Memory B cell (primary cell): Measurements from ENCODE around the gene NR3C1.

ENCODE experiments used
- ATAC-seq: fragments of 150-1000 bp; cut with Tn5 transposase; 2 replicates; pipeline ENCODE4 v1.10.0; 2021; ENCODE audit warnings: low read depth, mild to moderate bottlenecking, moderate library complexity
- DNase-seq, 2 donors: peaks; one replicate each; pipeline ENCODE4 v3.0.0; 2022; ENCODE audit warnings: low spot score in 2 of 2
- H3K27ac Mint-ChIP-seq: one replicate; pipeline ENCODE4 v1.8.0; 2022; ENCODE audit warnings: mild to moderate bottlenecking, moderate library complexity, mixed read lengths
- H3K27me3 Mint-ChIP-seq: one replicate; pipeline ENCODE4 v1.8.0; 2022; ENCODE audit warnings: mixed read lengths
- H3K36me3 Mint-ChIP-seq: one replicate; pipeline ENCODE4 v1.8.0; 2022; ENCODE audit warnings: mild to moderate bottlenecking, mixed read lengths
- H3K4me1 Mint-ChIP-seq: one replicate; pipeline ENCODE4 v1.8.0; 2022; ENCODE audit warnings: mixed read lengths
- H3K4me3 Mint-ChIP-seq: one replicate; pipeline ENCODE4 v1.8.0; 2022; ENCODE audit warnings: mild to moderate bottlenecking, moderate library complexity, mixed read lengths
- H3K9me3 Mint-ChIP-seq: one replicate; pipeline ENCODE4 v1.8.0; 2022; ENCODE audit warnings: mixed read lengths

Gene NR3C1

DNA sequence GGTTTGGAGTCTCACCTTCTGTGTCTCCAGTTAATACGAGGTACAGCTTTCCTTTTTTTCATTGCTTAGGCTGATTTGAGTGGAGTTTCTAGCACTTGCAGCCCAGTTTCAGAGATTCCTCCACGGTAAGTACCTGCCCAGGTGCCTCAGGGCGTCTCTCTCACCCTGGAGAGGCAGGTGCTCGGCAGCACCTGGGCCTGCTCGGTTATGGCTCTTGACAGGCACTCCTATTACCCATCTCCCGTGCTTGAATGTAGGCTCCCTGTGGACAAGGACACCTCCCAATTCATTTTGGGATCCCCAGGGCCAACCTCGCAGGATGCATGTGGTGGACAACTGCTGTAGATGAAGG is 144.3 kb downstream of the NR3C1 start:
- H3K4me1 Mint-ChIP-seq, result no peaks in the 10 kb centered on the region

DNA sequence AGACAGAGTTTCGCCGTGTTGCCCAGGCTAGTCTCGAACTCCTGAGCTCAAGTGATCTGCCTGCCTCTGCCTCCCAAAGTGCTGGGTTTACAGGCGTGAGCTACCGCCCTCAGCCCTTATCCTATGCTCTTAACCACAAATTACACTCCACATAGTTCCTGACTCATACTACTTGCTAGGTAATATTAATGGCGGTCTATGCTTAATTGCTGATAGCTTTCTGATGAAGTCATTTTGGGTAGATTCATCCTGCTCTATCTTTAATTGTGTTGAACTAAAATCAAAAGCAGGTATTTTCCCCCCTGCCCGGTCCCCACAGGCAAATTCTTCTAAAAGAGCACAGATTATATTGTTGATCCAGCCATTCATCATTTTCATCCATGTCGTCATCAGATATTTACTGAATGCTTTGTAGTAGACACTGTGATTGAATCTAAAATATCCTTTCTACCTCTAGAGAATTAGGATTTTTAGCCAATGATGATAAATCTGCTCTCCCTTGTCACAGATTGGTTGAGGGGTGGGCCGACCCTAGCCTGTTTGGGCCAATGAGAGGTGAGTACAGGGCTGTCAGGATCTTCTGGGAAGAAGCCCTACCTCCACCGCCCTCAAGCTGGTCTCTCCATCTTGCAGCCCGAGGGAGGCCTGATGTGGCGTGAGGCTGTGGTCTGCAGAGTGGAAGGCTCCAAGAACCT is 144.8 kb downstream of the NR3C1 start:
- H3K9me3 Mint-ChIP-seq, result no peaks in the 10 kb centered on the region
- H3K27ac Mint-ChIP-seq, result no peak overlapping the region
- no peaks in the 10 kb centered on the region for H3K27me3 Mint-ChIP-seq
- DNase-seq, result no peak
- H3K4me3 Mint-ChIP-seq, result no peak overlapping the region
- H3K36me3 Mint-ChIP-seq, result no peaks in the 10 kb centered on the region
- no peaks in the 10 kb centered on the region for H3K4me1 Mint-ChIP-seq
- ATAC-seq, result no peak

More for the DNA sequence above, 144.3 kb downstream of the NR3C1 start:
- ATAC-seq (no peak), DNase-seq (no peak)
- Mint-ChIP-seq H3K4me3 (no peak overlapping the region), H3K36me3 (no peaks in the 10 kb centered on the region), H3K9me3 (no peaks in the 10 kb centered on the region), H3K27me3 (no peaks in the 10 kb centered on the region), H3K27ac (no peak overlapping the region)

DNA sequence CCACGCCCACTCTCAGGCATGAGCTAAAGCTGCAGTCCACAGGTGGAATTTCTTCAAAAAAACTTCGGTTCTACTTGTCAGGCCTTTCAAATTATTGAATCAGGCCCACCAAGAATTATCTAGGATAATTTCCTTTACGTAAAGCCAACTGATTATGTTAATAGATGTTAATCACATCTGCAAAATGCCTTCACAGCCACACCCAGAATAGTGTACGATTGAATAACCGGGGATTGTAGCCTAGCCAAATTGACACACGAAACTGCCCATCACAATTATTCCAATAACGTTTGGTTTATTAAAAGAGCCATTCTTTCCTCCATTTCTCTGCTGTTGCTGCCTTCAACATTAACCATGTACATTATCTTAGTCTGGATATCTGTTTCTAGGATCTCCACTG is 148.7 kb downstream of the NR3C1 start:
- ATAC-seq, result no peak
- Mint-ChIP-seq H3K4me3 (no peak overlapping the region), H3K27me3 (no peaks in the 10 kb centered on the region), H3K27ac (no peak overlapping the region), H3K9me3 (no peaks in the 10 kb centered on the region), H3K36me3 (no peaks in the 10 kb centered on the region), H3K4me1 (peaks cover 3% of the 10 kb centered on the region)
- no peak for DNase-seq

DNA sequence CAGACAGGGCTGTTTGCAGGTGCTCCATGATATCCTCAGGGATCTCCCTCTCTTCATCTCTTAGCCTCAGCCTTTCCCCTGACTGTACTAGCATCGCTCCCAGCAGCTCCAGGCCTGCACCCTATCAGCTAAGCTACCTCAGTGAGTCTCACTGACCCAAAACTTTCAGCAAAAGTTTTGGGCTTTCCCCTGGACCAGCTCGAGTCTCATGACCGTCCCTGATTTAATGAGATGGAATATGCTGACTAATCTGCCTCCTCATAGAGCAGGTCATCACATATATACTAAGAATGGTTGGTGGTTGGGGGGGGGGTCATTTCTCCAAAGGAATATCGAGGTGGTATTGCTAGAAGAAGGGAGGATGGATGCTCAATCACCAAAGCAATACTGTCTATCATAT is 151.5 kb downstream of the NR3C1 start:
- Mint-ChIP-seq H3K4me1 (peaks cover 3% of the 10 kb centered on the region), H3K9me3 (peaks cover 5% of the 10 kb centered on the region), H3K4me3 (no peak overlapping the region), H3K27me3 (peaks cover 6% of the 10 kb centered on the region), H3K36me3 (no peaks in the 10 kb centered on the region), H3K27ac (no peak overlapping the region)
- DNase-seq, result no peak
- no peak for ATAC-seq

DNA sequence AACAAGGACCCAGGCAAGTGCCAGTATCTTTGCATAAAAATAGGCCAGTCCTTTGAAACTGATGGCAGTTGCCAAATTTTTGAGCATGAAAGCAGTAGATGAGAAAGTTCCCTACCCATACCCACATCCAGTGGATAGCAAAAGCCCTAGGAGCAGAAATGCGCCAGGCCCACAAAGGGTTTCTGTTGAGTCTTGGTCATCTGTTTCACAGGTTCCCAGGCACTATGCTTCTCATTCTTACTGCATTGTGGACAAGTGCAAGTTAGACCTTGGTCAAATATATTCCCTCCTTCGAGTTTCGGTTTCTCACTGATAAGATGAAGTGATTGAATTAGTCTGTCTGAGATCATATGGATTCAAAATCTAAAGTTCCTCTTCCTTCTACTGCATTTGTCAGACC is 152.3 kb downstream of the NR3C1 start:
- Mint-ChIP-seq H3K36me3 (no peaks in the 10 kb centered on the region), H3K27ac (no peak overlapping the region), H3K4me1 (peaks cover 3% of the 10 kb centered on the region), H3K4me3 (no peak overlapping the region), H3K9me3 (peaks cover 5% of the 10 kb centered on the region), H3K27me3 (peaks cover 7% of the 10 kb centered on the region)
- DNase-seq, result no peak
- no peak for ATAC-seq

DNA sequence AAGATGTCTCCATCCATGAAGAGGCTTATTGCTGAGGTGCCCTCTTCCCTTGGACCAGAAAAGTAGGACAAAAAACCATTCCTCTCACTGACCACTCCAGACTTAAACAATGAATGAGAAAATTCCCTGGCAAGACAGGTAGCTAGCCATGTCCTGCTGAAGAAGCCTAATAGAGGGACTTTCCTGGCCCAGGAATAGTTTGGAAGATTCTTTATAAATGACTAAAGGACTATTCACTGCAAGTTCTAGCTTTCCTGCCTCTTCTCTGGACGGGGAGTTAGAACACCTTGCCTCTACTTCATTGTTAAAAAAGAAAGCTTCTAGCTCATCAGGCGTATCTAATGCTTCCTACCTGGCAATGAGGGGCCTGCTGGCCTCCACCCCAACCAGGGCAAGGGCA is 153.6 kb downstream of the NR3C1 start:
- DNase-seq (no peak), ATAC-seq (no peak)
- Mint-ChIP-seq H3K27ac (no peak overlapping the region), H3K9me3 (peaks cover 5% of the 10 kb centered on the region), H3K36me3 (no peaks in the 10 kb centered on the region), H3K27me3 (peaks cover 8% of the 10 kb centered on the region), H3K4me3 (no peak overlapping the region), H3K4me1 (peaks cover 3% of the 10 kb centered on the region)

DNA sequence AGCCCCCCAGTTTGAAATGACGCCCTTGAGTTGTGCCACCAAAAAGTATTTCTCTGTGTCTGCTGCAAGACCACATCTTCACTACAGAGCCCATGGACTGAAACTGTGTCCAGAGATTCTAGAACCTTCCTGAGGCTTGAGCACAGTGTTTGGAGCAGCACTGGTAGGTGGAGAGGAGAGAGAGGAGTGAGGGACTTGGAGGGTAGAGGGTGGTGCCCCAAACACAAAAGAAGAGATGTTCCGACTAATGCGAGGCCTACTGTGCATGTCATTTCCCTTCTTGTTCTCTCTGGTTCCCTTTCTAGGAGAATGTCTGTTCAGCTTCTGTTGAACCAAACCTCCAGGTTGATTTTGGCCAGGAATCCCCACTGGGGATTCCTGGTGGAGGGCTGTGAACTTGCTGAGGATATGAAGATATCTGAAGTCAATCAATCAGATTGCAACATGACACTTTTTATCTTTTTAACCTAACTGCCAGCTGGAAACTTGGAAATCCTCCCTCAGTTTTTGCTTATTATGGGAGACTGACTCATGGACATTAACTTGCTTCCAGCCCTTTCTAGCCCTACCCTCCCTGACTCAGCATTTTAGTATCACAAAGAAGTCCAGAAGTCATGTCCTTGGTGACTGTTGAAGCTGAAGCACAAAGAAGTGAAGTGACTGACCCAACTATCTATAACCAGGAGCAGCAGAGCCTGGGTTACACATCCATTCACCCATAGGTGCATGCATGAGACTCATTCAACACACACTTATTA is 154.5 kb downstream of the NR3C1 start:
- Mint-ChIP-seq H3K27ac (no peak overlapping the region), H3K36me3 (peaks cover 2% of the 10 kb centered on the region), H3K9me3 (peaks cover 7% of the 10 kb centered on the region), H3K27me3 (peaks cover 8% of the 10 kb centered on the region), H3K4me1 (peaks cover 3% of the 10 kb centered on the region), H3K4me3 (no peak overlapping the region)
- DNase-seq (no peak), ATAC-seq (no peak)

DNA sequence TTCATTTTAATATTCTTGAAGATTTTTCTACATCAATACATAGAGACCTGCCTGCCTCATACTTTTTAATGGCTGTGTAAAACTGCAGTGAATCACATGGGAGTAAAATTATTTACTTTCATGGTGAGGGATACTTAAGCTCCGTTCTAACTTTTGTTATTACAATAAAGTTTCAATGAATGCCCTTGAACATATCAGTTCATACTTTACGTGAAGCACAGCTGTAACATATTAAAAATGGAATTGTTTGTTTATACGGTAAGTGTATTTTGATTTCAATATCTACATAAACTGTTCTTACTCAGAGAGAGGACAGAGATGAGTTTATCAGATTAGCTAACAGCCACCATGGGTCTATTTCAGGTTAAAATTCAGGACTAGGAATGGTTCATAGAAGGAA is 155.1 kb downstream of the NR3C1 start:
- DNase-seq, result no peak
- H3K4me1 Mint-ChIP-seq, result peaks cover 3% of the 10 kb centered on the region
- peaks cover 2% of the 10 kb centered on the region for H3K36me3 Mint-ChIP-seq
- H3K27me3 Mint-ChIP-seq, result peaks cover 8% of the 10 kb centered on the region
- ATAC-seq, result no peak
- H3K9me3 Mint-ChIP-seq, result peaks cover 7% of the 10 kb centered on the region
- H3K4me3 Mint-ChIP-seq, result no peak overlapping the region
- H3K27ac Mint-ChIP-seq, result no peak overlapping the region

DNA sequence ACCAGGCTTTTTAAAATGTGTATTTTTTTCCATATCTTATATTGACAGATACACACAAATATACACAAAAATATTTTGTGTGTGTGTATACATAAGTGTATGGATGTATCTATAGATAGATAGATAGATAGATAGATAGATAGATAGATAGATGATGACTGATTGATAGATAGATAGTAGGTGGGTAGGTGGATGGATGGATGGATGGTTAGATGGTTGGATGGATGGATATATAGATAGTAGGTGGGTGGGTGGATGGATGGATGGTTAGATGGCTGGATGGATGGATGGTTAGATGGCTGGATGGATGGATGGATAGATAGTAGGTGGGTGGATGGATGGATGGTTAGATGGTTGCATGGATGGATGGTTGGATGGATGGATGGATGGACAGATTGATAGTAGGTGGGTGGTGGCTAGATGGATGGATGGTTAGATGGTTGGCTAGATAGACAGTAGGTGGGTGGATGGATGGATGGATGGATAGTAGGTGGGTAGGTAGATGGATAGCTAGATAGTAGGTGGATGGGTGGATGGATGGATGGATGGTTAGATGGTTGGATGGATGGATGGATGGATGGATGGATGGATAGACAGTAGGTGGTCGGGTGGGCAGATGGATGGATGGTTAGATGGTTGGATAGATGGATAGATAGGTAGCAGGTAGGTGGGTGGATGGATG is 156.2 kb downstream of the NR3C1 start:
- peaks cover 7% of the 10 kb centered on the region for H3K9me3 Mint-ChIP-seq
- peaks cover 2% of the 10 kb centered on the region for H3K36me3 Mint-ChIP-seq
- H3K27ac Mint-ChIP-seq, result no peak overlapping the region

DNA sequence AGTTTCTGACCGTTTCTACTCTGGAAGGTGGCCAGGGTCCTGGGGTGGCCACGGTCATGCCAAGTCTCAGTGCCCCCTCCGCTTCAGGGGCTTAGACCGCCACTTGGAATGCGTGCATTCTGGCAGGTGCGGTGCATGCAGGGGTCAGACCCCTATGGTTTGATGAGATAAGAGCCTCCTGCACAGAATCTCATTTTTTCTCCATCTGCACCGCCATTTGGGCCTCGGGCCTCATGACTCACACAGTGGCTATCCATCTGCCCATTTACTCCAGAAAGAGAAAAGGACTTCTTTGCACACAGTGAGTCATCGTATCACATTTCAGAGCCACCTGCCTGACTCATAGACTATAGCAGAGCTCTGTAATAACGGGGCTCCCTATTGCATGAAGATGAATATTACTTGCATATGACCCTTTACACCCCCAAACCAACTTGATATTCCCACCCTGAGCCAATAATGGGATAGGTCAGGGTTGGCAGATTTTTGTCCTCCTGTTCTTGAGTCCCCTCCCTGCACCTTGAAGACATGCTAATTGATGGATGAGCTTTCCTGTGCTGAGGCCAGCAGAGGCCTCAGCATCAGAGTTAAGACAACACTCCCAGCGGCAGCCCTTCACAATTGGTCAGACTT is 157.4 kb downstream of the NR3C1 start:
- Mint-ChIP-seq H3K4me3 (no peak overlapping the region), H3K9me3 (peaks cover 7% of the 10 kb centered on the region)
- no peak for ATAC-seq

More for the DNA sequence above, 156.2 kb downstream of the NR3C1 start:
- DNase-seq, result no peak
- no peak for ATAC-seq
- no peak overlapping the region for H3K4me3 Mint-ChIP-seq
- no peaks in the 10 kb centered on the region for H3K4me1 Mint-ChIP-seq
- H3K27me3 Mint-ChIP-seq, result peaks cover 8% of the 10 kb centered on the region

DNA sequence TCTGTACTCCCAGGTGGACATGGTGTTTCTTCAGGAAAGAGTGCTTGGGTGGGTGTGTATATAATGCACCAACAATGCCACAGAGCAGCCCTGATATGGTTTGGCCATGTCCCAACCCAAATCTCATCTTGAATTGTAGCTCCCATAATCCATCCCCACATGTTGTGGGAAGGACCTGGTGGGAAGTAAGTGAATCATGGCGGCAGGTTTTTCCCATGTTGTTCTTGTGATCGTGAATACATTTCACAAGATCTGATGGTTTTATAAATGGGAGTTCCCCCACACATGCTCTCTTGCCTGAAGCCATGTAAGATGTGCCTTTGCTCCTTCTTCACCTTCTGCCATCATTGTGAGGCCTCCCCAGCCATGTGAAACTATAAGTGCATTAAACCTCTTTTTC is 158.5 kb downstream of the NR3C1 start:
- Mint-ChIP-seq H3K36me3 (peaks cover 2% of the 10 kb centered on the region), H3K4me3 (no peak overlapping the region)
- no peak for ATAC-seq

More for the DNA sequence above, 157.4 kb downstream of the NR3C1 start:
- peaks cover 8% of the 10 kb centered on the region for H3K27me3 Mint-ChIP-seq
- no peak for DNase-seq
- H3K4me1 Mint-ChIP-seq, result no peaks in the 10 kb centered on the region
- H3K36me3 Mint-ChIP-seq, result peaks cover 2% of the 10 kb centered on the region
- H3K27ac Mint-ChIP-seq, result no peak overlapping the region

DNA sequence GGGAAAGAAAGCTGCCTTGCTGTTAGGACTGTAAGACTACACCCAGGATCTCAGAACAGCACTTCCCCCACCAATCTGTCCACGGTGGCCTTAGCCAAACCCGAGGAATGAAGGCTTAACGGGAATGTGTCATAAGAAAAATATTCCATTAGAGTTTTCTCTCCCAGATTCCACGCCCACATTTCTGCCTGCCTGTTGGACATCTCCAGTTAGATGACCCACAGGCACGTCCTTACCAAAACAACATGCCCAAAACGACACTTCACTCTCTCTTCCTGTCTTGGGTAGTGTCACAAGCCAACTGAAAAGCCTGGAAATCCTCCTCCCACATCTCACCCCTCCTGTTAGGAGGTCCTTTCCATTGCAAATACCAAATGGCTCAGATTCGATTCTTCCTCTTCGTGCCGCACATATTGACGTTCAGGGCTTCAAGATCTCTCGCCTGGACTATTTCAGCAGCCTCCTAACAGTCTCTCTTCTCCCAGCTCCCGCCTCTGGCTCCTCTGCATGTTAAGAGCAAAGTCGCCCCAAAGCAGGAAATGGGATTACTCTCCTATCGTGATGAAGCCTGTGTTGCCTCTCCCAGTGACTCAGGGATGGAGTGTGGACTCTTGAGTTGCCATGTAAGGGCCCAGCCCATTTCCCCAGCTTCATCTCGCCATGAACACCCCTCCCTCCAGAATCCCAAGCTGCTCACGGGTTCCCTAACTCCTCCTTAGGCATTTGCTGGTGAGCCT is 159.3 kb downstream of the NR3C1 start:
- Mint-ChIP-seq H3K36me3 (peaks cover 2% of the 10 kb centered on the region), H3K27me3 (peaks cover 8% of the 10 kb centered on the region), H3K27ac (no peak overlapping the region), H3K4me3 (no peak overlapping the region), H3K4me1 (no peaks in the 10 kb centered on the region), H3K9me3 (peaks cover 7% of the 10 kb centered on the region)
- ATAC-seq (no peak), DNase-seq (no peak)

More for the DNA sequence above, 158.5 kb downstream of the NR3C1 start:
- peaks cover 7% of the 10 kb centered on the region for H3K9me3 Mint-ChIP-seq
- H3K27me3 Mint-ChIP-seq, result peaks cover 8% of the 10 kb centered on the region
- no peaks in the 10 kb centered on the region for H3K4me1 Mint-ChIP-seq
- no peak for DNase-seq
- H3K27ac Mint-ChIP-seq, result no peak overlapping the region

DNA sequence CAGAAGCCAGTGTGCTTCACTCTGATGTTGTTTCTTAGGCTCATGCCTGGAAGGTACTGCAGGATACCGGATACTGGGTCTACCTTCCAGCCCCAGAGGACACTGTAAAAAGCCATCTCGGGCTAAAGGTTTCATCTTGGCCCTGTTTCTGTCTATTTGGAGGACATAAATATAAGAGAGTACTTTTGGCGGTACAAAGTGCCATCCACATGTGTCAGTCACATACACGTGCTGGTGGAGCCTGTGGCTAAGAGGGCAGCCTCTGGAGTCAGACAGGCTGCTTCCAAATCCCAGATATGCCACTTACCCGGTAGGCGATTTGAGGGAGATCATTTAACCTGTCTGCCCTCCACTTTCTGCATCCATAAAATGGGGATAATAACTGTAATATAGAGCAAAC is 160.4 kb downstream of the NR3C1 start:
- Mint-ChIP-seq H3K9me3 (peaks cover 7% of the 10 kb centered on the region), H3K4me3 (no peak overlapping the region), H3K27me3 (peaks cover 8% of the 10 kb centered on the region), H3K36me3 (peaks cover 2% of the 10 kb centered on the region), H3K4me1 (no peaks in the 10 kb centered on the region), H3K27ac (no peak overlapping the region)
- DNase-seq (no peak), ATAC-seq (no peak)
